HG02884 (cell line): Measurements from ENCODE around the gene LRRC56.

ENCODE experiments used
- ATAC-seq: cut with Tn5 transposase; IDR thresholded peaks from one replicate; pipeline ENCODE4 v1.9.1; 2021; ENCODE audit warnings: mild to moderate bottlenecking, moderate library complexity; ENCODE audit not compliant: unreplicated experiment

Gene LRRC56

GRCh38 chr11:518463-519202 lies 18.7 kb upstream of the LRRC56 start:
- no peak for ATAC-seq

DNA sequence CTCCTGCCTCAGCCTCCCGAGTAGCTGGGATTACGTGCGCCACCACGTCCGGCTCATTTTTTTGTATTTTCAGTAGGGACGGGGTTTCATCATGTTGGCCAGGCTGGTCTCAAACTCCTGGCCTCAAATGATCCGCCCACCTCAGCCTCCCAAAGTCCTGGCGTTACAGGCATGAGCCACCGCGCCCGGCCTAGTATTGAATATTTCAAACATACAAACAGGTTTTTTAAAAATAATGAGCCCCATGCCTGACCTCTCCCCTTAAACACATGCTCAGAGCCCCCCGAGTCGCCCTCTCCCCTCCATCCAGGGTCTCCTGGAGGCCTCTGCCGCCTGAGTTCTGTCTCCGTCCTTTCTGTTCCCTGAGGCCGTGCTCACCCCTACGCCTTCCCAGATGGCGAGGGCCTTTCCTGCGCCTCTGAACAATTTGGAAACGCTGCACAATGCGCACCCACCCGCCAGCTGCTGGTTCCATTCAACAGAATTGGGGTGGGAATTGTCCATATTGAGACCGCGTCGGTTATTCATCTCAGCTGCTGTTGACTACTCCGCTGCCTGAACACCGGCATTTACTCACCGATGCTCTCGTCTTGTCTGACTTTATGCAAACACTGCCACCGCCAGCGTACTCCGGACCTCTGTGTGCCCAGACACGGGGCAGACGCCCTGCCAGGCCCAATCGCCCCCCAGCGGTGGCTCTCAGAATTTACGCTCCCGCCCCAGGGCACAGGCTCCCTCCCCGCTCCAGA lies 16.7 kb upstream of the LRRC56 start:
- no peak for ATAC-seq

DNA sequence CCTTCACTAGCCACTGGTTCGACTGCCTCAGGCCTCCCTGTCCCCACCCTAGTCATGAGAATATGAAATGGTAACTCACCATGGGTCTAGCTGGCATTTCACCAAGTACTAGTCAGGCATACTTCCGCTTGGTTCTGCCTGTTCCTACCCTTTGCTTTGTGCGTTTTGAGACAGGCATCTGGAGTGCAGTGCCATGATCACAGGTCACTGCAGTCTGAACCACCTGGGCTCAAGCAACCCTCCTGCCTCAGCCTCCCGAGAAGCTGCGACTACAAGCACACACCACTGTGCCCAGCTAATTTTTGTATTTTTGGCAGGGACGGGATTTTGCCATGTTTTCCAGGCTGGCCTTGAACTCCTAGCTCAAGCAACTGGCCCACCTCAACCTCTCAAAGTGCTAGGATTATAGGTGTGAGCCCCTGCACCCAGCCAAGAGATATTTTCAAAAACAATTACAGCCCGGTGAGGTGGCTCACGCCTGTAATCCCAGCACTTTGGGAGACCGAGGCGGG lies 16.1 kb upstream of the LRRC56 start:
- no peak for ATAC-seq

- no peak for ATAC-seq
These were observed 11.1 kb upstream of the LRRC56 start for GRCh38 chr11:526192-526591.

GRCh38 chr11:528166-528814 lies 9.0 kb upstream of the LRRC56 start:
- no peak for ATAC-seq

DNA sequence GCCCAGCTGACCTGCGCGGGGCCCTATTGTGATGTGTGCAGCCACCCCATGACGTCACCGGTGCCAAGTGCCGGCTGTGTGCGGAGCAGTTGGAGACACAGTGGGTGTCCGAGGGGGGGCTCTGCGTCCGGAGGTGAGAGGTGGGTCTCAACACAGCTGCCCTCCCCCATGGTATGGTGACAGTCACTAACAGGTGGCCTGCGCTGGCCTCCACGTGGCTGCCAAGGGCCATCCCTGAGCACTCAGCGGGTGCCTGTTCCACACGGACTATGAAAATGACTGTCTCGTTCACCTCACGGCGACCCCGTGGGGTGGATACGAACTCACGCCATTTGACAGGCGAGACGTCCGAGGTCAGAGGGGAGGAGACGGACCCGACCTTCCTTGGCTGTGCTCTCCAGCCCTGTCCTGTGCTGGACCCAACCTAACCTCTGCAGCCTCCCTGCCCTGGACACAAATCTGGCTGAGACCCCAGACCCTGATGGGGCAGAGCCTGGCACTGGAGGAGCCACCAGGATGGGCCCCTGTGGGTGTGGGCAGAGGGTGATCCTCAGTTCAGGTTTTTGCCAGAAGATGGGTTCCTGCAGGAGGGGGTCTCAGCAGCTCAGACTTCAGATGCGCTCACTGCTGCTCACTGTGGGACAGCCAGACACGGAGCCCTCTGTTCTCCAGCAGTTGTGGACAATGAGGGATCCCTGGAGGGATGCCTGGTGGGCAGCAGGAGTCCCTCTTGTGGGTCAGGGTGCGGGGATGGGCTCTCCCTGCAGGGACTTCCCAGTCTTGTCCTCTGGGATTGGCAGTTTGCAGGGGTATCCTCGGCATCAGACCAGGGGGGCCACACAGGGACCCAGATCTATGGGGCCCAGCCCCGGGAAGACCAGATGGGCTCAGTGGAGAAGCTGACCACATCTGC lies 8.3 kb upstream of the LRRC56 start:
- ATAC-seq = no peak

DNA sequence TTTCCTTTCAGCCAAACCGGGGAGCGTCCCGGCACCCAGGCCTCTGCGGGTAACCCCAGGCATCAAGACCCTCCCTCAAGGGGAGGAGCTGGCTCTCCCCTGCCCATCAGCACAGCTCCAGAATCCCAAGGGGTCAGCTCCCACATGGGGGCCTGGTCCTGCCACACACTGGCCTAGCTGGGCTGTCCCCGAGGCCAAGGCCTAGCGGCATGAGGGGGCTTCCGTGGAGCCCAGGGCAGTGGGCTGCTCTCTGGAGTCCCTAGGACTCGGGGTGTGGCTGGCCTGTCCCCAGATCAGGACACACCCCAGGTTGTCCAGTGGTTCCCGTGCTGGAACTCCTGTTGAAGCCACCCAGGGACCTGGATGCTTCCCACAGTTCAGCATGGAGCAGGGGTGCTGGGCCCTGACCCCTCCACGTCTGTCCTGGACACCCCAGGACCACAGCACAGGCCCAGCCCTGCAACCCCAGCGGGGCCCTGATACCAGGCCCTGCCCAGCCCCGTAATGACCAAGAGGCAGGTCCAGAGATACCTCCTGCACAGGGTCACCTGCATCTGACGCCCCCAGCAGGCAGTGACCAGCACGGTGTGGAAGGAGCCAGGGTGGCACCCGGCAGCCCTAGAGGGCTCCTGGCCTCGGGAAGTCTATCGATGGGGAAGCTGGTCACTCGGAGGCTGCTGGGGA lies 7.5 kb upstream of the LRRC56 start:
- ATAC-seq = no peak

GRCh38 chr11:530960-531831 lies 6.1 kb upstream of the LRRC56 start:
- ATAC-seq = no peak

DNA sequence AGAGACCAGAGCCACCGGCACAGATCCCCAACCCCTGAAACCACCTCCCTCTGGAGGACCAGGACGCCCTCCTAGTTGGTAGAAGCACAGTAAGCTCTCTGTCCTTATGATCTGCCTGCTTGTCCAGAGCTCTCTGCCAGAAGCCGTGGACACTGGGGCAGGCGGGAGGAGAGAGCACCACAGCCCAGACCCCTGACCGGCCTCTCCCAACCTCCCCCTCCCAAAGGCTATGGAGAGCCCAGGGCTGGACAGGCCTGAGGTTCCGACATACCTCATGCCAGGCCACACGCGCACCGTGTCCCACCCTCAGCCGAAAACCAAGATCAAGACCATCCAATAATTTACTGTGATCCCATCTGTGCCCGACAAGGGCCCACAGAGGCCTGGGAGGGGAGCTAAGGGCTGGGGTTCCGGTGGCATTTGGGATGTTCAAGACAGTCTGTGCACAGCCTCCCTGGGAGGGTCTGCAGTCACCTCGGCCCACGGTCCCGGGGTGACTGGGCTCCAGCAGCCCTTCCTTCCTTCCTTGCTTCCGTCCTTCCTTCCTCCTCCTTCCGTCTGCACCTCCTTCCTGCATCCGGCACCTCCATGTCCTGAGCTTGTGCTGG lies 5.3 kb upstream of the LRRC56 start:
- no peak for ATAC-seq

- ATAC-seq = no peak
These were observed 4.8 kb upstream of the LRRC56 start for GRCh38 chr11:532527-532985.

- no peak for ATAC-seq
These were observed 4.2 kb upstream of the LRRC56 start for GRCh38 chr11:532986-533585.

- no peak for ATAC-seq
These were observed 3.5 kb upstream of the LRRC56 start for GRCh38 chr11:533586-534395.

DNA sequence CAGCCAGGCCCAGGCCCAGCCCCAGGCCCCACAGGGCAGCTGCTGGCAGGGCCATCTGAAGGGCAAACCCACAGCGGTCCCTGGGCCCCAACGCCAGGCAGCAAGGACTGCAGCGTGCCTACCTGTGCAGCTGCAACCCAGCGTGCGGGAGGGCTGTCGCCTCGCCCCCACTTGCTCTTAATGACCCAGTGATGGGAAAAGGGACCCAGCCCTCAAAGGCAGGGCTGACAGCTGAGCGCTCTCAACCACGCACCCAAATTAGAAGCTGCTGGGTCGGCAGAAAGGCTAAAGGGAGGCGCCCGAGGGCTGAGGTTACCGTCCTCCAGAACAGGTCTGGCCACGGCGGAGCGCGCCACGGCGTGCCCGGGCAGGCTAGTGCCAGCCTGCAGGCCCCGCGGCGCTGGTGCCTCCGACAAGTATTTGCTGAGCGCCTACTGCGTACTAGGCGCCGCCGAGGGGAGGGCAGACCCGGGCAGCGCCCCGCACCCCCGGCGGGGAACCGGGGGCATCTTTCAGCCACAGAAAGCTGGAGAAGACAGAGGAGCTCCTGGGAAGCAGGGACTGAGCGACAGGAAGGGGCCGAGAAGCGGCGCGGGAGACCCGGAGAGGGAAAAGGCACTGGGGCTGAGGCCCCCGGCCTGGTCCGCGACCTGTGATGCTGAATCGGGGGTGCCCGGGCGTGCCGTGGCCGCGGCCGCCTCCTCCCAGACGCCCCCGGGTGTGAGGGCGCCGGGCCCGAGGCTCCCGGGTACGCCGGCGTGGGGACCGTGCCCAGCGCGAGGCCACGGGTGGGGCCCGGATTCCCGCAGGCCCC lies 2.7 kb upstream of the LRRC56 start:
- no peak for ATAC-seq

DNA sequence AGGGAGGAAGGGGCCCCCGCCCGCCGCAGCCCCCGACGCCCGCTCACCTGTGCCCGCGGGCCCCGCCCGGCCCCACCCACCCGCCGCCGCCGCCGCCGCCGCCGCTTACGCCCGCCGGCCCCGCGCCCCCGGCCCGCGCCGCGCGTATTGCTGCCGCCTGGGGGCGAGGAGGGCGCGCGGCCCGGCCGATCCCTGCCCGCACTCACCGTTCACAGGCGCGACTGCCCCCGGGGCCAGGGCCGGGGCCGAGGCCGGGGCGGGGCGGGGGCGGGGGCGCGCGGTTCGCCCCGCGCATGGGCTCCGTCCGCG lies 2.2 kb upstream of the LRRC56 start:
- no peak for ATAC-seq

DNA sequence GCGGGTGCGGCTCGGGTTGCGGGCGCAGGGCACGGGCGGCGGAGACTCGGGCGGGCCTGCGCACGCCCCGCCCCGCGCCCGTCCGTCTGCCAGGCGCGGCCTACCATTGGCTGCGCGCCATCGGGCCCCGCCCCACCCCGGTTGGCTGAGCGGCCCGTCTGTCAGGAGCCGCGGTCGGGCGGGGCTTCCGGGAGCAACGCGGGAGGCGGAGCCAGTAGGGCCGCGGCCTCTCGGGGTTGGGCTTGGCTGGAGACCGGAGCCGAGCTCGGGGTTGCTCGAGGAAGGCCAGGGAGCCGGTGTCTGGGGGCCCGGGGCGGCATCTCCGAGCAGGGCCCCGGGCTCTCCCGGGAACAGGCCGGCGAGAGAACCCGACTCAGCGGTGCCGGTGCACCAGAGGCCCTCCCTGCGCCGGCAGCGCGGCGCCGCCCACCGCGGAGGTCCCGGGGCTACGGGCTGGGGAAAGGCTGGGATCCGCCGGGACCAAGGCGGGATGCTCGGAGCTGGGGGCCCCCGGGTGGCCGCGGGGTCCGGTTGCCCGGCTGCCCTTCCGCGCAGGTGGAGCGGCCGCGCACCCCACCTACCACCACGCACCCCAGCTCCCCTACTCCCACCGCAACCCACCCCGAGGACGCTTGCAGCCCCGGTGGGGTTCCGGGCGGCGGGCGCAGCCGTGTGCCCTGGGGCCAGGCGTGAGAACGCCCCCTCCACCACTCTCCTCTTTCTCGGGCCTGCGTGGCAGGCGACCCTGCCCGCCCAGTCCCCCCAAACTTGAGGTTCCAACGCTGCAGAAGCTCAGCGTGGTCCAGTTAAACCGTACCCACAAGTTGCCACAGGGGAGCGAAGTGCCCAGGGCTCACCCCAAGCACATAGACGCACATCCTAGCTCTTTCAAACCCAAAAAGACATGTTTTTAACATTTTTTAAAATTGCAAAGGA lies 1.5 kb upstream of the LRRC56 start, which contains the start of gene HRAS:
Gene HRAS, minus strand, starts transcription at position 58 of the 936 bp plus-strand sequence.
- peak; percentile 67 for ATAC-seq
